Hippocampal formation (tissue), 2 donors: ENCODE results near the gene HAGH.

Source experiments
- DNase-seq, 2 donors: peaks; one replicate each; lab custom pipeline; 2025; lab: John Stamatoyannopoulos, UW

The HAGH gene

DNA sequence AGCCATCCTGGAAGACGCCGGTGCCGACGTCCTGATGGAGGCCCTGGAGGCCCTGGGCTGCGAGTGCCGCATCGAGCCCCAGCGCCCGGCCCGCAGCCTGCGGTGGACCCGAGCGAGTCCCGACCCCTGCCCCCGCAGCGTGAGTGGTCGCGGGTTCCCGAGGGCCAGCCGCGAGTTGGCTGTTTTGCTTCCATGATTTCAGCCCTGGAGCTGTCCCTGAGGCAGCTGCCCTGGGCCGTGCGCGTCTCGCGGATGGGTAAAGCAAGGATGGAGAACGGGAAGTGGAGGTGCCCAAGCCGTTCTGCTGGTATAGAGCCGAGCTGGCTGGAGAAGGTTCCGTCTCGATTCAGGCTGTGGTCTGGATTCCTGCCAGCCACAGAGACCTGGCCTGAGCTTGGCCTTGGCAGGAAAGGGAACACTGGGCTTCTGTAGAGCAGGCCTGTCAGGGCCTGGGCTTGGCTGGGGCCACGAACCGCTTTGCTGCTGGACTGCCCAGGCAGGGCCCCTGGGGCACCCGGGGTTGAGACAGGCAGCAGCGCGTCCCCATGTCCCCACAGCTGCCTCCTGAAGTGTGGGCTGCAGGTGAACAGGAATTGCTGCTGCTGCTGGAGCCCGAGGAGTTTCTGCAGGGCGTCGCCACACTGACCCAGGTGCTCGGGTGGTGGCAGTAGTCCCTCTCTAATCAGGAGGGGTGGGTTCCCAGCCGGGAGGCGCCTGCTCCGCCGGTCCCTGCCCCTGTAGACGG lies 52.8 kb downstream of the HAGH start:
- no peak for DNase-seq

DNA sequence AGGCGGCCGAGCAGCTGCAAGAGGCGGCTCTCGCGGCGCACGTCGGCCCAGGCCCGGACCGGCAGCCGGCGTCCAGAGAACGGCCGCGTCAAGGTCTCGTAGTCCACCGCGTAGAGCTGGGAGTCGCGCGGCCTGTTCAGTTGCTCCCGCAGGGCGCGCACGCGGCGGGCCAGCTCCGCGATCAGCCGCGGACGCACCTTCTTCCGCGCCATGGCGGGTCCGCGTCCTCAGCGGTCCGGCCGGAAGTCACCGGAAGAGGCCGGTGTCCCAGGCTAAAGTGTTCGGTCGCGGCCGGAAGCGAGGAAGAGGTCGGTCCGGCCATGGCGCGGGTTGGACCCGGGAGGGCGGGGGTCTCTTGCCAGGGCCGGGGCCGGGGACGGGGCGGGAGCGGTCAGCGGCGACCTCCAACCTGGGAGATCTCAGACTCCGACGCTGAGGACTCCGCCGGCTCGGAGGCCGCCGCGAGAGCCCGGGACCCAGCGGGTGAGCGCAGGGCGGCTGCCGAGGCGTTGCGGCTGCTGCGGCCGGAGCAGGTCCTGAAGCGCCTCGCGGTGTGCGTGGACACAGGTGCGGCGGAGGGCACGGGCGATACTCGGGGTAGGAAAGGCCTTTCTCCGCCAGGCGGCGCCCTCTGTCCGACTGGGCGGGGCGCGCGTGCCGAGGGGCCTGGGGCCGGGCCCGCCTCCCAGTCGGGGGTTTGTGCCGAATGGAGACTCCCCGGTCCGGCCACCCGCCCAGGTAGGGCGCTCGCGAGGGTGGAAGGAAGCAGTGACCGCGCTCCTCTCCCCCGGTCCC lies 53.5 kb downstream of the HAGH start, which contains the start of gene MRPS34:
Gene MRPS34, minus strand, starts transcription at position 227 of the 795 bp plus-strand sequence. Its CDS starts 15 bp downstream, at position 212.
- DNase-seq: peak; percentile 70 to 74

DNA sequence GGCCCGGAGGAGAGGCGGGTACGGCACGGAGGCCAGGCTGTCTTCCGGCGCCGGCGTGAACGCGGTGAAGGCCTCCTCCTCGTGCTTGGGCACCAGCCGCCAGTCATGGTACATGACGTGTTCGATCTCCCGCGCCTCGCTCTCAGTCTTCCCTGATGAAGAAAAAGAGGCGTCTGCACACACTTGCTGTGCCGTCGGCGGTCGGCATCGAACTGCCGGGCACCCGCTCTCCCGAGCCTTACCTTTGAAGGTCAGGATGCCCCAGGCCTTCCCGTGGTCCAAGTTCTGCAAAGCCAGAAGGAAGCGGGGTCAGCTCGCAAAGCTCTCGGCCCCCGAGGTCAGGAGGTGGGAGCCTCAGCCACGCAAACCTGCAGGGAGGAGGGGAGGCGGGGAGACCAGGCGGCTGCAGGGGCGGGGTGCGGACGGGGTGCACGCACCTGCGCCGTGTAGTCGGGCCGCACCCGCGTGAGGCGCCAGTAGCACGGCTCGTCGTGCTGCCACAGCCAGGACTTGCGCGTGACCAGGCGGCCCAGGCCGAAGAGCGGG lies 54.2 kb downstream of the HAGH start, which contains the start of gene EME2:
Gene EME2, plus strand, starts transcription at position 449 of the 546 bp plus-strand sequence. CDS start 418 bp downstream, outside the sequence.
- DNase-seq: no peak

DNA sequence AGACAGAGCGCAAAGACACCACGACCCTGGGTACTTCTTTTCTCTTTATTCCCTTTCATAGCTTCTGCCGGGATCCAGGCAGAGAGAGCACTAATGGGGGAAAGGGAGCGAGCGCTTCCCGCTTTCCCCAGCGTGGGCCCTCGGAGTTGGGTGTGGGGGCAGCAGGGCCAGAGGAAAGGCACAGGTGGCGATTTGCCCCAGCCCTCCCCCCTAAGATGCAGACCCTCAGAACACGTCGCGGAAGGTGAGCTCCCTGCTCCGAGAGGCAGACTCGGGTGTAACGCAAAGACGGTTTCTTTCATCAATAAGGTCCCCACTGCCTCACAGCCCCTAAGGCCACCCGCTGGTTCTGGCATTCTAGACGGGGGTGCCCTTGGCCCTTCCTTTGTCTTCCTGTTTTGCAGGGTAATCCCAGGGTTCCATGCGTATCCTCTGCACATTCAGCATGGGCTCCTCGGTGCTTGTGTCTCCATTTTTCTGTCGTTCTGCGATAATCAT lies 54.7 kb downstream of the HAGH start:
- DNase-seq: no peak

DNA sequence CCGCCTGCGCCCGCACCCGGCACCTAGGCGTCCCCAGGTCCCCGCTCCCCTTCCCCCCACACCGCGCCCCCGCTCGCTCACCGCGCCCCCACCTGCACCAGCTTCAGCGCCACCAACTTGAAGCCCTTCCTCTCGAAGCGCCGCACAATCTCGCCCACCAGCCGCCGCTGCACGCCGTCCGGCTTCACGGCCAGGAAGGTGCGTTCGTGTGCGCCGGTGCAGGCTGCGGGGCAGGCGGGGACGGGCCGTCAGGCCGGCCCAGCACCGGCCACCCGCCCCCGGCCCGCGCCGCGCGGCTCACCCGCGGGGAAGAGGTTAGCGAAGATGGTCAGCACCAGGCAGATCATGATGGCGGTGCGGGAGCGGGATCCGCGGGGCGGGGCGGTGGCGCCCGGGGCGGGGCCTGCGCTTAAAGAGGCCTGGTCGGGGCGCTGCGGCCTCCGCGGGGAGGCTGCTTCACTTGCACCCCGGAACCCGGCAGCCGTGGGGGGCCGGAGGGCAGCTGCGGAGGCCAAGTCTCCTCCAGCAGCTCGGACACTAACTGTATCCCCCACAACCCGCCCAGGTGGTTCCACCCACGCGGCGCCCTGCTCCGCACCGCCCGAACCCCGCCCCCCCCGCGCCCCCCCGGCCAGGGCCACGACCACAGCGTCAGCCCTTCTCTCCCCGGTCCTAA lies 55.3 kb downstream of the HAGH start, which contains the start of gene NME3:
Gene NME3, minus strand, starts transcription at position 356 of the 676 bp plus-strand sequence. Its CDS starts 9 bp downstream, at position 347.
- DNase-seq: peak; percentile 41 to 62

DNA sequence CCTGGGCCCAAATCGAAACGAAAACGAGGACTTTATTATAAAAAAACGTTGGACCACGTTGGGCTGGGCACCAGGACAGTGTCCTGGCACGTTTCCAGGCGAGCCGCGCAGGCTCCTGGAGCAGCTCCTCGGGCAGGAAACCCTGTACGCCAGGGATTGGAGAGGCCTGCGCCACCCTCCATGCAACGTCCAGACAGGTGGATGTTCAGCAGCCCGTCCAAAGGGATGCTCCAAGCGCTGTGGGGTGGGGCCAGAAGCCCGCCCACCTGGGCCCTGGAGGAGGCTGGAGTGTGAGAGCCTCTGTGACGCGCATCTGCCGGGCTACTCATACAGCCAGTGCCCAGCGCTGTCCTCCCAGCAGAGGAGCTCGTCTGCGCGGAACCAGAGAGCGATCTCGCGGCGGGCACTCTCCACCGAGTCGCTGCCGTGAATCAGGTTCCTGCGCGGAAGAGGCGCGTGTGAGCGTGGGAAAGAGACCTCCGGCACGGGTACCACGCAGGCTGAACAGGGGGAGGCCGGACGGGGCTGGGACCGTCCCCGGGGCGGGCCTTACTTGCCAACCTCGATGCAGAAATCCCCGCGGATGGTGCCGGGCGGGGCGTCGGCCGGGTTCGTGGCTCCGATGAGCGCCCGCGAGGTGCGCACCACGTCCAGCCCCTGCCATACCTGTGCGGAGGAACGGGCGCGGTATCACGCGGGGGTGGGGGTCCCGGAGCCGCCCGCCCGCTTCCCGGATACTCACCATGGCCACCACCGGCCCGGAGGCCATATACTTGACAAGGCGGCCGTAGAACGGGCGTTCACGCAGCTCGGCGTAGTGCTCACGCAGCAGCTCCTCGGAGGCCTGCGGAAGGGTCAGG lies 56.1 kb downstream of the HAGH start:
- peak in 1 of 2 donors; percentile 14 for DNase-seq

DNA sequence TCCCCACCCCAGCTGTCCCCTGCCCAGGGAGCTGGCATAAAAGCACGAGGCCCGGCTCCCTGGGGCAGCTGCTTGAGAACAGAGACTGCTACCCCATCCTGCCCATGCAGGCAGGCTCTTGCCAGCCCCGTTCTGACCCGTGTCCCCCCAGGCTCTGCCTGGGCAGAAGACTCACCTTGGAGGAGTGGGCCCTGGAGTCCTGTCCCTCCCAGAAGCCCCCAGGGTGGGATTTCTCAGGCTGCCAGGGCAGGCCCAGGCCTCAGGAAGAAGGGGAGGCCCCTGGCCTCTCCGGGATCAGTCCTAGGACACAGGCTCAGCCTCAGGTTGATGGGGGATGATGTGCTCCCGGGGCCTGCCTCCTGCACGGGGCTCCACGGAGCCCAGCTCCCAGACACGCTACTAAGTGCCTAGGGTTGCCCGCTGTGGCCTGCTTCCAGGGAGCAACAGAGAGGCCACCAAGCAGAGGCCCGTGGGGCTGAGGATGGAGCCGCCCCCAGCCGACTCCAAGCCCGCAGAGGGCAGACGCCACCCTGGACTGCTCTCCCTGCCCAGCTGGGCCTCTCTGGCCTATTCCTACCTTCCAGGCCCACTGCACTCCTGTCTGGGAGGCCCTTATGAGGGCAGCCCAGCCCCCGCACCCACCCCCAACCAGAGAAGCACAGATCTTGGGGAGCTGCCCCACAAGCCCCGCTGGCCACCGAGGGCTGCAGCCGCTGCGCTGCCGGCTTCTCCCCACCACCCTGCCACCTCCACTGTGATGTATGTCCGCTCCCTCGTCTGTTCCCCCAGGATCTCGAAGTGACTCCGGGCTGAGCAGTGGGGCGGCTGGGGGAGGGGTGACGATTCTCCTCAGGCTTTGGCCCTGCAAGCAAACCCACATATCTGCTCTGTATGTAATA lies 57.0 kb downstream of the HAGH start:
- no peak for DNase-seq

DNA sequence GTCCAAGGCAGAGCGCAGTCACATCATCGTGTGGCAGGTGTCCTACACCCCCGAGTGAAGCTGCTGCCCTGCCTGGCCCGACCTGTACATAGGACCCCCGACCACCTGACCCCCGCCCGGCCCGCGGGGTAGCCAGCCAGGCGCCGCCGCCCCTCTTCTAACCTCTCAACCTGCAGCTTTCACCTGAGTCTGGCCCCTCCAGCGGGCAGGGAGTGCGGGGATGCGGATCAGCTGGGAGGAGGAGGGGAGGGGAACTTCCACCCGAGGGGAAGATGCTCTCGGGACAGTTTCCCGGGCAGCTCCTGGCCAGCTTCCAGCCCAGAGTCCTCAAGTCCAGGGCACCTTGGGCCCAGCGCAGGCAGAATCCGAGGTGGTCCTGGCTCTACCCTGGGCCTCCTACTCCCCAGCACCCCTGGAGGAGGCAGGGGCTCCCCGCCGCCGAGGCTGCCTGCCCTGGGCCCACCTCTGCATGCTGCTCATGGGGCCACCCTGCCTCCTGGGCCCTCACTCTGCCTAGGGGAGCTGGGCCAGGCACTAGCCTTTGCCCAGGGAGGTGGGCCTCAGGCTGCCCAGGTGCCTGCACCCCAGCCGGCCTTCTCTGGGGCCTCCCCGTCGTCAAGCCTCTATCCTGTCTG lies 57.7 kb downstream of the HAGH start:
- no peak for DNase-seq

DNA sequence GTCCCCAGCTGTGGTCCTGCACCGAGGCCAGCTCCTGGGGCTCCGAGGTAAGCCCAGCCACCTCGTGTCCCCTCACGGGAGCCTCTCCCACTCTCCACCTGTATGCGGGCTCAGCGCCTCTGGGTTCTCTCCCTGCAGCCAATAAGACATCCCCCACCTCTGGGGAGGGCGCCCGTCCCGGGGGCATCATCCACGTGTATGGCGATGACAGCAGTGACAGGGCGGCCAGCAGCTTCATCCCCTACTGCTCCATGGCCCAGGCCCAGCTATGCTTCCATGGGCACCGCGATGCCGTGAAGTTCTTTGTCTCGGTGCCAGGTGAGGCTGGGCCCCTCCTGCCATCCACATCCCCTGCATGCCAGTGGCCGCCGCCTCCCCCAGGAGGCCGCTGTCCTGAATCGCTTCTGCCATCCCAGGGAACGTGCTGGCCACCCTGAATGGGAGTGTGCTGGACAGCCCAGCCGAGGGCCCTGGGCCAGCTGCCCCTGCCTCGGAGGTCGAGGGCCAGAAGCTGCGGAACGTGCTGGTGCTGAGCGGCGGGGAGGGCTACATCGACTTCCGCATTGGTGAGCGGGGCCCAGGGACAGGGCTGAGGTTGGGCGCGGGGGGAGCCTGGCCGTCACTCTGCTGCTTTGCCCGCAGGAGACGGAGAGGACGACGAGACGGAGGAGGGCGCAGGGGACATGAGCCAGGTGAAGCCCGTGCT lies 58.4 kb downstream of the HAGH start:
- DNase-seq: no peak

DNA sequence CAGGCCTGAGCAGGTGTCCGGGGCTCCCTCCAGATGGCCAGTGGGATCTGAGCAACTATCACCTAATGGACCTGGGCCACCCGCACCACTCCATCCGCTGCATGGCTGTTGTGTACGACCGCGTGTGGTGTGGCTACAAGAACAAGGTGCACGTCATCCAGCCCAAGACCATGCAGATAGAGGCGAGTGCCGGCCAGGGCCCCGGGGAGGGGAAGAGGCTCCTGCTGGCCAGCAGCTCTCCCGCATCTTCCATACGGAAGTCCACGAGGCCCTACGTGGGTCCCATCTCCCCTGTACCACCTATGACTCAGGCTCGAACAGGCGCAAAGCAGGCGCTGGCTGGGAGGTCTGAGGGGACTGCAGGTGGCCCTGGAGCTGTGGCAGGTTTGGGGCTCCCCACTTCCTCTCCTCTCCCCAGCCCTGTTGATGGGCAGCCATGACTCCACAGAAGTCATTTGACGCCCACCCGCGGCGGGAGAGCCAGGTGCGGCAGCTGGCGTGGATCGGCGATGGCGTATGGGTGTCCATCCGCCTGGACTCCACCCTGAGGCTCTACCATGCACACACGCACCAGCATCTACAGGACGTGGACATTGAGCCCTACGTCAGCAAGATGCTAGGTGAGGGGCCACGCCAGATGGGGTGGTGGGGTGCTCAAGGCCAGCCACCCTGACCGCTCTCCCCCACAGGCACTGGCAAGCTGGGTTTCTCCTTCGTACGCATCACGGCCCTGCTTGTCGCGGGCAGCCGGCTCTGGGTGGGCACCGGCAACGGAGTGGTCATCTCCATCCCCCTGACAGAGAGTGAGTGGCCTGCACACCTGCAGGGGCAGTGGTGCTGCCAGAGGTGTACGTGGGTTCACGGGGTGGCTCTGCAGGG lies 59.3 kb downstream of the HAGH start:
- DNase-seq: no peak

DNA sequence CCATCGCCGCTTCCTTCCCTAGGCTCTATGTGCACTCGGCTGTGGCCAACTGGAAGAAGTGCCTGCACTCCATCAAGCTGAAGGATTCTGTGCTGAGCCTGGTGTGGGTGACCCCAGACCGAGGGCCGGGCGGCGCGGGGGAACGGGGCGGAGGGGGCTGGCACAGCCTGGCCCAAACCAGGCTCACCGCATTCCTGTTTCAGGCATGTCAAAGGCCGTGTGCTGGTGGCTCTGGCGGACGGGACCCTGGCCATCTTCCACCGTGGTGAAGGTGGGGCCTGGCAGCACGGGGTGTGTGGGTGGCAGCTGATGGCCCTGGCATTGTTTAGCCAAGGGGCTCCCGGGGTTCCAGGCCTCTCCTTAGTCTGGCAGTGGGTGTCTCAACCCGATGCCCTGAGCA lies 59.9 kb downstream of the HAGH start:
- DNase-seq: no peak

DNA sequence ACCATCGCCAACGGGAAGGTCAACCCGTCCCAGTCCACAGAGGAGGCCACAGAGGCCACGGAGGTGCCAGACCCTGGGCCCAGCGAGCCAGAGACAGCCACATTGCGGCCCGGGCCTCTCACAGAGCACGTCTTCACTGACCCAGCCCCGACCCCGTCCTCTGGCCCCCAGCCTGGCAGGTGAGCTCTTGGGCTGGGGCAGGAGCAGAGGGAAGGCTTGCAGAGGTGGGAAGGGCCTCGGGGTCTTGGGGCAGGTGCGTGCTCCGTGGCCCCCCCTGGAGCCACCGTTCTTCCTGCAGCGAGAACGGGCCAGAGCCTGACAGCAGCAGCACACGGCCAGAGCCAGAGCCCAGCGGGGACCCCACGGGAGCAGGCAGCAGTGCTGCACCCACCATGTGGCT lies 60.4 kb downstream of the HAGH start:
- no peak for DNase-seq

DNA sequence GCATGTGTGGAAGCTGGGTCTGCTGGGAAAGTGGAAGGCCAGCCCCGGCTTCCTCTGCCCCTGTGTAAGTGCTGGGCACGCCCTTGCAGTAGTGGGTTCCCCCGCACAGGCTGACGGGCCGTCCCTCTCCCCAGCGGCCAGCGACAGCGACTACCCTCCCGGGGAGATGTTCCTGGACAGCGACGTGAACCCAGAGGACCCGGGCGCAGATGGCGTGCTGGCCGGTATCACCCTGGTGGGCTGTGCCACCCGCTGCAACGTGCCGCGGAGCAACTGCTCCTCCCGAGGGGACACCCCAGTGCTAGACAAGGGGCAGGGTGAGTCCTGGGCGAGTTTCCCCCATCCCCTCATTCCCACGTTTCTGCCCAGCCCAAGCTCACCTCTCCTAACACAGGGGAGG lies 60.8 kb downstream of the HAGH start:
- no peak for DNase-seq

DNA sequence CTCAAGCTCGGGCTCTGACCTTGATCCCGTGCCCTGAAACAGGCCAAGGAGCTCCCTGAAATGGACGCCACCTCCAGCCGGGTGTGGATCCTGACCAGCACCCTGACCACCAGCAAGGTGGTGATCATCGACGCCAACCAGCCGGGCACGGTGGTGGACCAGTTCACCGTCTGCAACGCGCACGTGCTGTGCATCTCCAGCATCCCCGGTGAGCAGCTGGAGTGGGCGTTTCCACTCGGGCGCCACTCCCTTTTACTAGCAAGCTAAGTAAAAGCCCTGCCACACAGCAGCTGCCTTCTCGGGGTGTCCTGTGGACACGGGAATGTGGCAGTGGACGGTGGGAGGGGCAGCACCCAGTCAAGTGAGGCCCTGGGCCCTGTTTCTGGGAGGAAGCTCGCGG lies 61.7 kb downstream of the HAGH start:
- DNase-seq: no peak

DNA sequence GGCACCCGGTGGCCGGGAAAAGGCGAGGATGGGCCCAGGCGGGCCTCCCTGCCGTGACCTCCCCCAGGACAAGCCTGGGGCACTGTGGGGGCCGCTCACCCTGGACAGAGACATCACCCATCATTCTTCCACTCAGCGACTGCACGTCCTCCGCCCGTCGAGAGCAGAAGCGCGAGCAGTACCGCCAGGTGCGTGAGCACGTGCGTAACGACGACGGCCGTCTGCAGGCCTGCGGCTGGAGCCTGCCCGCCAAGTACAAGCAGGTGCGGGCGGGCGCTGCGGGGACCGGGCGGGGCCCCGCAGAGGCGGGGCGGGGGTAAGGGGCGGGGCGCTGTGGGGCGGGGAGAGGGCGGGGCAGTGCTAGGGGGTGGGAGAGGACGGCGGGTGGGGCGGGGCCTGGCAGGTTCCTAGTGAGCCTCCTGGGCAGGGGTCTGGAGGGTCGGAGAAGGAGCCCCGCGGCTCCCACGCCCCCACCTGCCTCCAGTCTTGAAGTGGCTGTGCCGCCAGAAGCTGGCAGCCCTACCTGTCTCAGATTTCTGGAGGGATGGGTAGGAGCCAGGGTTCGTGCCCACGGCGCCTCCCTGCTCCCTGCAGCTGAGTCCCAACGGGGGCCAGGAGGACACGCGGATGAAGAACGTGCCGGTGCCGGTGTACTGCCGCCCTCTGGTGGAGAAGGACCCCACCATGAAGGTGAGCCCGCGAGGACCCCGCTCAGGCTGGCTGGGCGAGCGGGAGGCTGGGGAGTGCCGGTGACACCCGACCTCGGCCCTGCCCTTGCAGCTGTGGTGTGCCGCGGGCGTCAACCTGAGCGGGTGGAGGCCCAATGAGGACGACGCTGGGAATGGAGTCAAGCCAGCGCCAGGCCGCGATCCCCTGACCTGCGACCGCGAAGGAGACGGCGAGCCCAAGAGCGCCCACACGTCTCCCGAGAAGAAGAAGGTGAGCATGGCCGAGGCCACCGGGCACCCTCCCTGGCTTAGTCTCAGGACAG lies 62.8 kb downstream of the HAGH start:
- no peak for DNase-seq

DNA sequence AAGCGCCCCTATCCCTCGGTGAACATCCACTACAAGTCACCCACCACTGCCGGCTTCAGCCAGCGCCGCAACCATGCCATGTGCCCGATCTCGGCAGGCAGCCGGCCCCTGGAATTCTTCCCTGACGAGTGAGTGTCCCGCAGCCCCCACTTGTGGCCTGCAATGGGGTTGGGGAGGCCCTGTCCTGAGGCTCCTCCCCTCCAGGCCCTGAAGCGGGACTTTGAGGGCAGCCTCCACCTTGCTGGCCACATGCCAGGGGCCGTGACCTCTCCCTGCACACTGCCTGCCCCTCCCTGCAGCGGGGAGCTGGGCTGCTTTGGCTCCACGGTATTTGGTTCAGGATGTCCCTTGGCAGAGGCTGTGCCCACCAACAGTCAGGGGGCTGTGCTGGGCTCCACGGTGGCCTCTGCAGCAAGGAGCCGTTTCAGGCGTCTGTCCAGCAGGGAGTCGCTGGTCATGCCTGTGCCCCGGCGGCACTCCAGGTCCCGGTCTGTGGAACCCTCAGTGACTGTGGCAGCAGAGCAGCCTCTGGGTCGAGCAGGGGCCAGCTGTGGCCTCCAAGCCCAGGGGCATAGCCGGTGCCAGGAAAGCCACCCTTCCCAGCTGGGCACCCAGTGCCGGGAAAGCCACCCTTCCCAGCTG lies 63.6 kb downstream of the HAGH start:
- DNase-seq: no peak
